H1 (cell line): ENCODE results near the gene ACMSD. TPM values are rescaled to one million over a fixed set of nuclear protein-coding genes. Genes with fewer than 3 reads are reported as not detected.

Experiments used
- CTCF ChIA-PET: fragments of 300-600 bp; sonication (Branson Sonifier 250); formaldehyde crosslinking; loops from one replicate; lab custom pipeline; 2021; ENCODE audit not compliant: partially characterized antibody; lab: Charles Lee
- POLR2A ChIA-PET: fragments of 300-600 bp; sonication (Branson Sonifier 250); formaldehyde crosslinking; loops from one replicate; lab custom pipeline; 2021; ENCODE audit warnings: inconsistent platforms; ENCODE audit not compliant: partially characterized antibody; lab: Charles Lee
- DNase-seq, 2 experiments: peaks; one replicate each; pipeline versions ENCODE4 v3.0.0 to v3.0.0-alpha.2; 2010 to 2022; ENCODE audit warnings: low spot score in 2 of 2, low read depth in 1 of 2, mixed read lengths in 1 of 2
- FAIRE-seq: peaks from 2 replicates; lab custom pipeline; 2011; peaks lifted over from hg19 to GRCh38; lab: Jason Lieb, UNC
- H2AFZ ChIP-seq: 2 replicates; pipeline ENCODE4 v1.8.1; 2012; ENCODE audit warnings: low read length, inconsistent platforms
- H2AK5ac ChIP-seq: 2 replicates; pipeline ENCODE4 v1.6.1; 2013; ENCODE audit warnings: low read depth, low read length
- H2BK120ac ChIP-seq: replicated peaks from 2 replicates; pipeline ENCODE3; 2013; ENCODE audit warnings: low read depth, low read length, inconsistent platforms
- H2BK12ac ChIP-seq: 2 replicates; pipeline ENCODE4 v1.6.1; 2013; ENCODE audit warnings: low read depth, low read length
- H2BK15ac ChIP-seq: 2 replicates; pipeline ENCODE4 v1.6.1; 2013; ENCODE audit warnings: low read length
- H2BK20ac ChIP-seq: 2 replicates; pipeline ENCODE4 v1.6.1; 2013; ENCODE audit warnings: low read length
- H2BK5ac ChIP-seq: 2 replicates; pipeline ENCODE4 v1.6.1; 2013; ENCODE audit warnings: low read depth, low read length
- H3K14ac ChIP-seq: 2 replicates; pipeline ENCODE4 v1.6.1; 2013; ENCODE audit warnings: inconsistent platforms; ENCODE audit not compliant: insufficient read length
- H3K18ac ChIP-seq: 2 replicates; pipeline ENCODE4 v1.6.1; 2013; ENCODE audit warnings: low read length; ENCODE audit errors: extremely low read depth
- H3K23ac ChIP-seq: 2 replicates; pipeline ENCODE4 v1.6.1; 2013; ENCODE audit warnings: inconsistent platforms; ENCODE audit not compliant: insufficient read length
- H3K23me2 ChIP-seq: 2 replicates; pipeline ENCODE4 v1.6.1; 2013; ENCODE audit warnings: low read depth, low read length
- H3K27ac ChIP-seq: 2 replicates; pipeline ENCODE4 v1.6.1; 2011; ENCODE audit warnings: low read depth, low read length, inconsistent platforms
- H3K27me3 ChIP-seq, 4 experiments: replicated peaks in 1 of 4; 1 replicate in 1 of 4; 2 replicates in 3 of 4; pipeline versions ENCODE4 v1.6.1 to v1.8.1; 2011 to 2013; ENCODE audit warnings: low read length in 3 of 4, mild to moderate bottlenecking in 3 of 4, inconsistent platforms in 2 of 4, mixed read lengths in 2 of 4, moderate library complexity in 1 of 4; ENCODE audit not compliant: control insufficient read depth in 3 of 4, insufficient read depth in 3 of 4; ENCODE audit errors: extremely low read depth in 1 of 4
- H3K36me3 ChIP-seq, 4 experiments: 2 replicates each; pipeline versions ENCODE4 v1.6.1 to v1.8.1; 2011 to 2013; ENCODE audit warnings: mild to moderate bottlenecking in 4 of 4, low read length in 3 of 4, moderate library complexity in 2 of 4, control low read depth in 1 of 4, inconsistent platforms in 1 of 4; ENCODE audit not compliant: insufficient read depth in 4 of 4, control insufficient read depth in 2 of 4
- H3K4ac ChIP-seq: replicated peaks from 2 replicates; pipeline ENCODE3; 2013; ENCODE audit warnings: low read length, low read depth, mixed read lengths, inconsistent platforms; ENCODE audit not compliant: insufficient read length
- H3K4me1 ChIP-seq, 4 experiments: replicated peaks in 1 of 4; 1 replicate in 1 of 4; 2 replicates in 3 of 4; pipeline versions ENCODE4 v1.6.1 to v1.8.1; 2011 to 2013; ENCODE audit warnings: low read length in 3 of 4, inconsistent platforms in 2 of 4, mixed read lengths in 1 of 4; ENCODE audit not compliant: insufficient read depth in 4 of 4, control insufficient read depth in 3 of 4
- H3K4me2 ChIP-seq, 2 experiments: 2 replicates each; pipeline versions ENCODE4 v1.6.1 to v1.8.1; 2011 to 2013; ENCODE audit warnings: low read depth in 2 of 2, low read length in 2 of 2, control low read depth in 1 of 2, inconsistent platforms in 1 of 2, mild to moderate bottlenecking in 1 of 2; ENCODE audit not compliant: insufficient read depth in 1 of 2
- H3K4me3 ChIP-seq, 4 experiments: fragments of 200-600, 300-600 bp in 1 of 4; sonication (generic), shearing (Covaris generic), sonication (Bioruptor Twin) in 1 of 4; 2 replicates each; pipeline versions ENCODE4 v1.5.1 to v1.8.1; 2011 to 2016; ENCODE audit warnings: low read length in 4 of 4, low read depth in 3 of 4, control low read depth in 2 of 4, inconsistent platforms in 2 of 4, mild to moderate bottlenecking in 2 of 4, mixed read lengths in 1 of 4, moderate library complexity in 1 of 4; ENCODE audit not compliant: insufficient read depth in 2 of 4; ENCODE audit errors: extremely low read depth in 1 of 4
- H3K56ac ChIP-seq: replicated peaks from 2 replicates; pipeline ENCODE3; 2013; ENCODE audit warnings: low read depth, mild to moderate bottlenecking, mixed read lengths, low read length, inconsistent platforms; ENCODE audit not compliant: insufficient read length
- H3K79me1 ChIP-seq: 2 replicates; pipeline ENCODE4 v1.6.1; 2013; ENCODE audit warnings: low read depth, low read length, control low read depth
- H3K79me2 ChIP-seq, 2 experiments: 2 replicates each; pipeline versions ENCODE4 v1.6.1 to v1.8.1; 2012 to 2013; ENCODE audit warnings: low read length in 2 of 2, mild to moderate bottlenecking in 2 of 2, inconsistent platforms in 1 of 2; ENCODE audit not compliant: insufficient read depth in 2 of 2, control insufficient read depth in 1 of 2
- H3K9ac ChIP-seq, 4 experiments: replicated peaks in 1 of 4; 1 replicate in 1 of 4; 2 replicates in 3 of 4; pipeline versions ENCODE4 v1.6.1 to v1.8.1; 2011 to 2013; ENCODE audit warnings: low read depth in 3 of 4, low read length in 3 of 4, control low read depth in 2 of 4, mild to moderate bottlenecking in 2 of 4, moderate library complexity in 2 of 4, inconsistent platforms in 1 of 4; ENCODE audit errors: extremely low read depth in 1 of 4
- H3K9me3 ChIP-seq, 2 experiments: 2 replicates each; pipeline versions ENCODE4 v1.6.1 to v1.8.1; 2012 to 2013; ENCODE audit warnings: mild to moderate bottlenecking in 2 of 2, moderate library complexity in 2 of 2, control low read depth in 1 of 2, inconsistent platforms in 1 of 2, low read depth in 1 of 2, low read length in 1 of 2, mixed read lengths in 1 of 2; ENCODE audit not compliant: insufficient read depth in 2 of 2
- H4K20me1 ChIP-seq, 2 experiments: replicated peaks in 1 of 2; 2 replicates each; pipeline versions ENCODE3 to v1.8.1; 2011 to 2013; ENCODE audit warnings: inconsistent platforms in 2 of 2, low read length in 2 of 2, mild to moderate bottlenecking in 1 of 2; ENCODE audit not compliant: insufficient read depth in 2 of 2, control insufficient read depth in 1 of 2
- H4K5ac ChIP-seq: 2 replicates; pipeline ENCODE4 v1.6.1; 2013; ENCODE audit warnings: low read length, low read depth, mixed read lengths, inconsistent platforms; ENCODE audit not compliant: insufficient read length
- H4K8ac ChIP-seq: 2 replicates; pipeline ENCODE4 v1.8.0; 2013; ENCODE audit warnings: mild to moderate bottlenecking, moderate library complexity, low read length, inconsistent platforms; ENCODE audit not compliant: insufficient read depth; ENCODE audit errors: extremely low read depth
- H4K91ac ChIP-seq: replicated peaks from 2 replicates; pipeline ENCODE3; 2013; ENCODE audit warnings: low read length, mixed read lengths, inconsistent platforms; ENCODE audit not compliant: insufficient read length
- CBX5 ChIP-seq: fragments of 300-800, 300-1000 bp; sonication (generic); IDR thresholded peaks from 2 replicates; pipeline ENCODE4 v1.7.1; 2016; ENCODE audit warnings: antibody characterized with exemption, low read length, low read depth
- CHD2 ChIP-seq: IDR thresholded peaks from 2 replicates; pipeline ENCODE4 v1.6.1; 2012; ENCODE audit warnings: low read length, improper control_type of control experiment
- EGR1 ChIP-seq: IDR thresholded peaks from 2 replicates; pipeline ENCODE4 v1.6.1; 2011; ENCODE audit warnings: low read depth, low read length, borderline replicate concordance
- EP300 ChIP-seq, 2 experiments: IDR thresholded peaks; 1 replicate in 1 of 2; 2 replicates in 1 of 2; pipeline ENCODE4 v1.6.1; 2011 to 2012; ENCODE audit warnings: low read depth in 2 of 2, low read length in 2 of 2, mild to moderate bottlenecking in 2 of 2, borderline replicate concordance in 1 of 2, inconsistent platforms in 1 of 2, moderate library complexity in 1 of 2
- JUND ChIP-seq: IDR thresholded peaks from 2 replicates; pipeline ENCODE4 v1.6.1; 2011; ENCODE audit warnings: mild to moderate bottlenecking, improper control_type of control experiment, low read length
- POLR2A ChIP-seq, 2 experiments: IDR thresholded peaks; 1 replicate in 1 of 2; 2 replicates in 1 of 2; pipeline ENCODE4 v1.6.1; 2011; ENCODE audit warnings: low read depth in 2 of 2, low read length in 2 of 2, mild to moderate bottlenecking in 2 of 2; ENCODE audit errors: control extremely low read depth in 1 of 2
- POLR2AphosphoS5 ChIP-seq: IDR thresholded peaks from 2 replicates; pipeline ENCODE4 v1.6.1; 2011; ENCODE audit warnings: low read depth, low read length
- RAD21 ChIP-seq, 2 experiments: IDR thresholded peaks in 1 of 2; conservative IDR thresholded peaks in 1 of 2; 2 replicates each; pipeline ENCODE4 v1.6.1; 2011; ENCODE audit warnings: low read depth in 2 of 2, low read length in 2 of 2, improper control_type of control experiment in 1 of 2, inconsistent platforms in 1 of 2, mild to moderate bottlenecking in 1 of 2, moderate library complexity in 1 of 2
- SRF ChIP-seq: IDR thresholded peaks from 2 replicates; pipeline ENCODE4 v1.6.1; 2011; ENCODE audit warnings: mild to moderate bottlenecking, low read depth, low read length, moderate library complexity
- TEAD4 ChIP-seq: IDR thresholded peaks from 2 replicates; pipeline ENCODE4 v1.6.1; 2012; ENCODE audit warnings: low read depth, low read length, inconsistent platforms, mixed read lengths
- WGBS, 2 experiments: shearing (Covaris generic) in 1 of 2; methylation state at CpG; one replicate each; pipeline versions ENCODE4 v1.1.6 to v1.1.7; 2013 to 2015; ENCODE audit warnings: low lambda C conversion rate in 2 of 2, mixed read lengths in 2 of 2, inconsistent platforms in 1 of 2, low coverage in 1 of 2, missing lambda C conversion rate in 1 of 2; ENCODE audit not compliant: insufficient replicate concordance in 2 of 2, insufficient coverage in 1 of 2, insufficient read length in 1 of 2; ENCODE audit errors: extremely low coverage in 1 of 2, missing lambda C conversion rate in 1 of 2; 5-methylcytosine and 5-hydroxymethylcytosine counted together
- polyA plus RNA-seq, 7 experiments: library from polyadenylated mRNA; depleted of rRNA in 3 of 7; stranded (reverse) in 5 of 7; unstranded in 2 of 7; fragments of >200 nt in 5 of 7; fragments of 200-250 nt in 2 of 7; gene quantifications; 1 replicate in 5 of 7; 2 replicates in 1 of 7; 4 replicates in 1 of 7; pipeline versions ENCODE4 v1.2.1 to v1.2.3, GENCODE V29; 2011 to 2013; ENCODE audit warnings: missing spikeins in 2 of 7, mixed read lengths in 2 of 7
- total RNA-seq: library from RNA; stranded (reverse); fragmentation: NEBNext Ultra II Directional; extraction: Animal tissue kit (Norgen Biotek cat#: 25700); gene quantifications from 2 replicates; pipeline ENCODE4 v1.2.1, GENCODE V29; 2021
- TF ChIP-seq, protein P1 (sequence below): IDR thresholded peaks from 2 replicates; pipeline ENCODE4 v1.6.1; 2011; ENCODE audit warnings: low read depth, mild to moderate bottlenecking, low read length; ENCODE audit not compliant: insufficient read depth

Gene ACMSD
- total and polyA plus RNA-seq, 2 of the 8 experiments (the other 6 are each of a cell fraction or from before 2014, with no cell fraction given): not detected

DNA sequence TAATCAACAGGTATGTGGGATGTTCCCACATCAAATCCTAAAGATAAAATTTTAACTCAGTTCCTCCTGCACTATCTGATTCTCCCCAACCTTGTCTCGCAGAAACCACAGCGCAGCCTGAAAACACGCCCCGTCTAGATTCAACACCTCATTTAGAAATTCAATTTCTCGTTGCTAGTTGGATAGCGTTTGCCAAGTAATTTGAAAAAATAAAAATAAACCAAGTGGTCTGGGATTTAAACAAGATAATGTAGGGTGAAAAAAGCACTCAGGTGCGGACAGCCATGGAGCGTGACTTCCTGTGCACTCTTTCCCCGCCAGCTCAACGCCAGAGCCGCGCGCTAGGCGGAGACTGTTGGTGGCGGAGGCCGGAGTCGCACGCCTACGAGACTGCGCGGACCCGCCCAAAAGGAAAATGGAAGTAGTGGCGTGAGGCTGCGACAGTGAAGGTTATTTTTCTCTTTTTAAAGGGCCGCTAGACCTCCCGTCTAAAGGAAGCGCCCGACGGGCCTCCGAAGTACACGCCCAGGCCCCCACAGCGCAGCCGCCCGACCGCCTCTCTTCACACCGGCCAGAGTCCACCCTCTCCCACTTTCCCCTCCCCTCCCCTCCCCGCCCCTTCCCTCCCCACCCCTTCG is 79.6 kb downstream of the ACMSD start:
- Histone ChIP-seq H3K4me2 (peak overlapping the region; percentile 62 to 79), H2BK20ac (no peak overlapping the region), H3K4ac (peak overlapping the region; percentile 65), H3K18ac (peak overlapping the region; percentile 53; the same call in 1 of the 2 replicates), H4K5ac (peak overlapping the region; percentile 67), H3K27me3 (no peaks in the 10 kb centered on the region), H3K9me3 (peaks cover 0 to under 1% of the 10 kb centered on the region in 2 experiments; a peak in 1 of 4 replicates), H2BK5ac (peak overlapping the region; percentile 98), H2BK15ac (no peak overlapping the region), H2AFZ (peak overlapping the region; percentile 70; the same call in 1 of the 2 replicates), H3K23ac (no peak overlapping the region), H3K36me3 (no peaks in the 10 kb centered on the region; a peak in 2 of 8 replicates), H3K9ac (peak overlapping the region; percentile 75 to 85 (median 77)), H3K56ac (peak overlapping the region; percentile 67), H2BK12ac (no peak overlapping the region; the same call in 1 of the 2 replicates), H2AK5ac (no peak overlapping the region), H3K27ac (peak overlapping the region; percentile 77), H3K23me2 (no peaks in the 10 kb centered on the region; the same call in 1 of the 2 replicates), H4K8ac (peak overlapping the region; percentile 99; the same call in 1 of the 2 replicates), H3K79me1 (no peaks in the 10 kb centered on the region), H2BK120ac (no peak overlapping the region), H3K79me2 (peaks cover 26 to 43% of the 10 kb centered on the region in 2 experiments), H4K20me1 (peaks cover 2 to 4% of the 10 kb centered on the region in 2 experiments), H4K91ac (peak overlapping the region; percentile 69), H3K4me3 (peak overlapping the region; percentile 76 to 99 (median 85)), H3K14ac (no peak overlapping the region), H3K4me1 (peaks cover 0 to 5% (median 1%) of the 10 kb centered on the region in 4 experiments; a peak in 2 of 7 replicates)
- DNase-seq (no peak), FAIRE-seq (no peak)
- CTCF ChIA-PET: interaction anchor here (0.7 to 1.1 kb wide), 2 partner anchors 20 to 127 kb away, joined by 3 read pairs; no protein-coding TSS in a partner anchor
- POLR2A ChIA-PET: interaction anchor here (0.6 to 2.2 kb wide), 16 partner anchors 8 to 744 kb away, joined by 3 to 10 read pairs (median 4); partner anchors contain the start of genes R3HDM1, TMEM163 and ZRANB3
- 3% methylated on average over 26 of the region's 38 CpGs; no CpG with 5 or more reads in 1 of the 2 experiments for WGBS, 2 experiments
- TF ChIP-seq CBX5: no peak
- no peak for TF ChIP-seq JUND
- TF ChIP-seq RAD21 (IDR thresholded peaks at IDR 0.05 in 1 of 2, conservative IDR thresholded peaks at IDR 0.05 in 1 of 2; ENCODE audit: low read depth in 2 of 2, low read length in 2 of 2): no peak
- TF ChIP-seq POLR2A (IDR thresholded peaks at IDR 0.05; ENCODE audit: control extremely low read depth in 1 of 2, low read depth in 2 of 2, low read length in 2 of 2): peak; percentile 64 to 68
- no peak for TF ChIP-seq EP300 (IDR thresholded peaks at IDR 0.05; ENCODE audit: borderline replicate concordance in 1 of 2, low read depth in 2 of 2, low read length in 2 of 2)
- no peak for TF ChIP-seq SRF
- peak; percentile 89 for TF ChIP-seq POLR2AphosphoS5
- no peak for TF ChIP-seq EGR1
- no peak for TF ChIP-seq CHD2
- TF ChIP-seq TEAD4: no peak
- TF ChIP-seq, protein P1, sequence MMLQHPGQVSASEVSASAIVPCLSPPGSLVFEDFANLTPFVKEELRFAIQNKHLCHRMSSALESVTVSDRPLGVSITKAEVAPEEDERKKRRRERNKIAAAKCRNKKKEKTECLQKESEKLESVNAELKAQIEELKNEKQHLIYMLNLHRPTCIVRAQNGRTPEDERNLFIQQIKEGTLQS: no peak
